Esophagus squamous epithelium (tissue), 4 donors: Measurements from ENCODE around the gene ANKRD28.

Experiments used
- CTCF ChIP-seq, 6 experiments: fragments of 450-650 bp in 4 of 6; fragments of 200-600 bp in 2 of 6; sonication (generic) in 2 of 6; IDR thresholded peaks; one replicate each; pipeline ENCODE4 v1.5.1; 2016 to 2019; ENCODE audit warnings: antibody characterized with exemption in 6 of 6, mild to moderate bottlenecking in 4 of 6, moderate library complexity in 4 of 6
- POLR2A ChIP-seq, 4 donors: fragments of 450-650 bp; IDR thresholded peaks; one replicate each; pipeline ENCODE4 v1.6.1; 2017; ENCODE audit warnings: antibody characterized with exemption in 4 of 4, mild to moderate bottlenecking in 4 of 4, moderate library complexity in 3 of 4

GRCh38 chr3:15804553-15805095 lies 6.8 kb upstream of the ANKRD28 start:
- TF ChIP-seq CTCF (IDR thresholded peaks at IDR 0.05) (no peak), POLR2A (IDR thresholded peaks at IDR 0.05) (no peak)
